Peyer's patch (tissue), 4 donors: ENCODE results near the gene CUL1.

Experiments
- POLR2A ChIP-seq, 2 donors: fragments of 450-650 bp; IDR thresholded peaks; one replicate each; pipeline ENCODE4 v1.5.1; 2017; ENCODE audit warnings: antibody characterized with exemption in 2 of 2, mild to moderate bottlenecking in 2 of 2, moderate library complexity in 2 of 2
- TF ChIP-seq, protein P1 (sequence below), 6 experiments: fragments of 450-650 bp in 4 of 6; fragments of 200-600 bp in 2 of 6; sonication (generic) in 1 of 6; IDR thresholded peaks; one replicate each; pipeline ENCODE4 v1.5.1; 2017 to 2019; ENCODE audit warnings: antibody characterized with exemption in 6 of 6, mild to moderate bottlenecking in 3 of 6, moderate library complexity in 1 of 6

DNA sequence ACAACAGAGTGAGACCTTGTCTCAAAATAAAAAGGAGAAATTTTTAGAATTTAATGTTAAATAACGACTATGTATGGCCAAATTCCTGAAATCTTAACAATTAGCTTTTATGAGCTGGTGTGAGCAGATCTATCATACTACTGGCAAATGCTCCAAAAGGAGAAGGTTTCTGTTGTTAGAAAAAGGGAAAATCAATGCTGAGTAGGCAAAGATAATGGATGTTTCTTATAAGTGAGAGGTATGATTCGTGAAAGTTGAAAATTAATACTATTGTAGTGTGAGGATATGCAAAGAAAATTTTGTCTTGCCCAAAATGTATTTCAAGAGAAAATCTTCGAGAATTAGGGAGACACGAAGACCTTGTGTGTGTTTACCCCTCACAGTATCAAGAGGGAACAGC is 40.8 kb upstream of the CUL1 start:
- no peak for TF ChIP-seq POLR2A (IDR thresholded peaks at IDR 0.05)
- TF ChIP-seq, protein P1, sequence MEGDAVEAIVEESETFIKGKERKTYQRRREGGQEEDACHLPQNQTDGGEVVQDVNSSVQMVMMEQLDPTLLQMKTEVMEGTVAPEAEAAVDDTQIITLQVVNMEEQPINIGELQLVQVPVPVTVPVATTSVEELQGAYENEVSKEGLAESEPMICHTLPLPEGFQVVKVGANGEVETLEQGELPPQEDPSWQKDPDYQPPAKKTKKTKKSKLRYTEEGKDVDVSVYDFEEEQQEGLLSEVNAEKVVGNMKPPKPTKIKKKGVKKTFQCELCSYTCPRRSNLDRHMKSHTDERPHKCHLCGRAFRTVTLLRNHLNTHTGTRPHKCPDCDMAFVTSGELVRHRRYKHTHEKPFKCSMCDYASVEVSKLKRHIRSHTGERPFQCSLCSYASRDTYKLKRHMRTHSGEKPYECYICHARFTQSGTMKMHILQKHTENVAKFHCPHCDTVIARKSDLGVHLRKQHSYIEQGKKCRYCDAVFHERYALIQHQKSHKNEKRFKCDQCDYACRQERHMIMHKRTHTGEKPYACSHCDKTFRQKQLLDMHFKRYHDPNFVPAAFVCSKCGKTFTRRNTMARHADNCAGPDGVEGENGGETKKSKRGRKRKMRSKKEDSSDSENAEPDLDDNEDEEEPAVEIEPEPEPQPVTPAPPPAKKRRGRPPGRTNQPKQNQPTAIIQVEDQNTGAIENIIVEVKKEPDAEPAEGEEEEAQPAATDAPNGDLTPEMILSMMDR (IDR thresholded peaks at IDR 0.05), result no peak
